DMS53 treated with DMSO at 0.1 percent for 48 hours (cell line): ENCODE data around the gene ACAT1.
"Not testable (repeated sequence)": the region's sequence is repeated elsewhere in the genome, so short reads cannot be mapped to it uniquely, and the experiment has no call there.

Experiments
- DNase-seq: peaks from one replicate; lab custom pipeline; 2025; ENCODE audit not compliant: unreplicated experiment; lab: John Stamatoyannopoulos, UW

Gene ACAT1

DNA sequence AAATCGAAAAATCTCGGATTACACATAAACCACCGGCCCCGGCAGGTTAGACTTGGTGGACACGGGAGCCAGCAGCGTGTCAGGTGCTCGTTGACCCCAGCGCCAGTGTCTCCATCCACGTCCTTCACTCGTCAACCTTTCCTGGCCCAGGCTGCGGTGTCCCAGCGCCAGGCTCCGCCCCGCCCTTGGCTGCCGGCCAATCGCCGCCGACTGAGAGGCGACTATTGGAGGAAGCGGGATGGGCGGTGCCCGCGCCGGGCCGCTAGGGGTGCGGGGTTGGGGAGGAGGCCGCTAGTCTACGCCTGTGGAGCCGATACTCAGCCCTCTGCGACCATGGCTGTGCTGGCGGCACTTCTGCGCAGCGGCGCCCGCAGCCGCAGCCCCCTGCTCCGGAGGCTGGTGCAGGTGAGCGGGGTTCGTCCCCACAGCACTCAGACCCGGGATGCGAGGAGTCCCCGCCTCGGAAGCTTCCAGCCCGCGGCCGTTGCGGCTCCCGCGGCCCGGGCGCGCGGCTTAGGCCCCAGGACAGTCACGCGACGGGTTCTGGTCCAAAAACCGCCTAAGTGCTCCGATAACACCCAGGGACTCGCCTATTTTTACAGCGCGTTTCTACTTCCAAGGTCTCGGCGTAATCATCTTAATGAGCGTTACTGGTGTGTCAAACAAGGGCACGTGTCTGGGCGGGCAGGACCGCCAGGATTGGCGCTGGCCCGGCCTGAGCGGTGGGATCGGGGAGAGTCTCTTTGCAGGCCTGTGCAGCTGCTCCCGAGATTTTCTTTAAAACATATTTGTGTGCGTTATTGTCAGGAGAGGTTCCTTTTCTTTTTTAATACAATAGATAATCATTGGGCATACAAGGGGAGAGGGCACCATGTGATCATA lies at the start of gene ACAT1:
ACAT1 (plus strand) TSS at position 294 of the 882 bp plus-strand sequence; CDS start at position 334, 40 bp downstream.
- DNase-seq = peak; percentile 83

DNA sequence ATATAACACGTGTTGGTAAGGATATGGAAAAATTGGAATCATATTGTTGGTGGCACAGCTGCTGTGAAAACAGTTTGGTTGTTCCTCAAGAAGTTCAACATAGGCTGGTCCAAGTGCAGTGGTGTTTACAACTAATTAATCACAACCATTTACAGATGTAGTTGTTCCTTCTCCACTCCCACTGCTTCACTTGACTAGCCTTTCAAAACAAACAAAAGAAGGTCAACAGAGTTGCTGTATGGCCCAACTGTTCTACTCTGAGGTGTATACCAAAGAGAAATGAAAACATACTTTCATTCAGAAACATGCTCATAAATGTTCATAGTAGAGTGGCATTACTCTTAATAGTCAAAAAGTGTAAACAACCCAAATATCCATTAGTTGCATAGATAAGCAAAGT lies 36.6 kb upstream of the ACAT1 start:
- peak; percentile 4 for DNase-seq

- no peak for DNase-seq
Measured at GRCh38 chr11:108085672-108086071, 35.7 kb upstream of the ACAT1 start.

GRCh38 chr11:108092134-108092533 lies 29.2 kb upstream of the ACAT1 start:
- DNase-seq = no peak

GRCh38 chr11:108093128-108093904 lies 28.1 kb upstream of the ACAT1 start:
- peak; percentile 84 for DNase-seq

DNA sequence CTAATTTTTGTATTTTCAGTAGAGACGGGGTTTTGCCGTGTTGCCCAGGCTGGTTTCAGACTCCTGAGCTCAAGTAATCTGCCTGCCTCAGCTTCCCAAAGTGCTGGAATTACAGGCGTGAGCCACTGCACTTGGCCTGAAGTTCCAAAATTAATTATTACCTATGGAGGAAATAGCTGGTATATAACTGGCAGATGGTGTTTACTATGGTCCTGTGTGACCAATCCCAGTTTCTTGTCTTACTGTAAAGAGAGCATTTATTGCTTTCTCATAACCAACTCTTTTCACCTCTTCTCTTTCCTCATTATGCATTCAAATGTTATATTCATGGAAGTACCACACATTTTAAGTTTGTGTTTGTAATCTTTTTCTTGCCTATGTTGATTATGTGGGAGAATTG lies 24.2 kb upstream of the ACAT1 start:
- DNase-seq = no peak

DNA sequence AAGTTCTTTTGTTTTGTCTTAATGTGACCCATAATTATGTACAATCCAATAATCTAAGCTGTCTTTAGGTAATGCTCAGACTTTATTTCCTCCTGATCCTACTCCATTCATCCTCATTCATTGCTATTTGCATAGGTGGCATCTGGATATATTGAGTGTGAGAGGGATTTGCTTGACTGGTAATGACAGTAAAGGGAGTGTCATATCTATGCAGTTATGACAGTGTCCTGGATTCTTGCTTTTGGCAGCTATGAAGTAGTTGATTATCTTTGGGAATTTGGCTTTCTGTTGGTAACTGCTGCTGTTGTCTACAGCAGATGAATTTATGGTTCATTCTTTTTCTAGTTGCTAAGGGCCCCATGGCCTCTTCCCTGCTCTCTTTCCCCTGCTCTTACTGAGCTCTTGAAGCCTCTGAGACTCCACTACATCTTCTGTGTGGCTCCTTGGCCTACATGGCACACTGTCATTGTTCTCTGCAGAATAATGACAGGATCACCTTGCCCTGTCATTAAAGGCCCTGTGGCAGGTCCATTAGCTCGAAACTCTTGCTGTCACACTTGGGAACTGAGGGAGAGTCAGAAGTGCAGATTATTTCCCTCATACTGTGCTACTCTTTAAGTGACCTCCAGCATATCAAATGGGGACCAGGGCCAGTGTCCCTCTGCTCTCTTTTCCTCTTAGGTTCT lies 20.1 kb upstream of the ACAT1 start:
- no peak for DNase-seq

- no peak for DNase-seq
Measured at GRCh38 chr11:108111126-108111525, 10.2 kb upstream of the ACAT1 start.

- DNase-seq = peak; percentile 95
Measured at GRCh38 chr11:108112057-108112456, 9.3 kb upstream of the ACAT1 start.

DNA sequence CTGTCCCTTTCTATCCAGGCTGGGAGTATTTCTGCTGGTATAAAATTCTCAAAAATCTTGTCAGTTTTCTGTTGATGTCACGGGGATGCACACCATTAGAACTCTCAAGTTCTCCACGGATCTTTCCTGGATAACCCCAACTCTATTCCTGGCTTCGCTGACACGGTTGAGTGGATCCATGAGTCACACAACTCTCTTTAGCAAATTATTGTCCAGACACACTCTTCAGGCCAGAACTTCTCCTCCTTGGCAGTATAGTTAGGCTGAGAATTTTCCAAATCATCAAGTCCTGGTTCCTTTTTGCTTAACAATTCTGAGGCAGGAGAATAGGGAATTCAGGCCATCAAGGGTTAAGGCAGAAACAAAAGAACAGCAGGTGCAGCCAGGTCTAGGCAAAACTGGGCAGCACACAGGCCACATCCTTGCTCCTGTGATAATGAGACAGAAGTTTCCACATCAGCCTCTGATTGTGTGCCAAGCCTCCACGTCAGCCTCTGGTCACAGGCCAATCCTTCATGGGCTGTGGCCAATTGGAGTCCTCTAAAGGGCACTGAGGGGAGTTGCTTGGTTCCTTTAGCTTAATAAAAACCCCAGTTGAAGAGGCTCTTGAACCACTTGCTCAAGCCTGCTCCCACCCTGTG lies 5.7 kb upstream of the ACAT1 start:
- peak; percentile 90 for DNase-seq

GRCh38 chr11:108117746-108118371 lies 3.5 kb upstream of the ACAT1 start:
- DNase-seq = peak; percentile 71

GRCh38 chr11:108120936-108121273 lies 462 bp upstream of the ACAT1 start:
- DNase-seq = not testable (repeated sequence)

DNA sequence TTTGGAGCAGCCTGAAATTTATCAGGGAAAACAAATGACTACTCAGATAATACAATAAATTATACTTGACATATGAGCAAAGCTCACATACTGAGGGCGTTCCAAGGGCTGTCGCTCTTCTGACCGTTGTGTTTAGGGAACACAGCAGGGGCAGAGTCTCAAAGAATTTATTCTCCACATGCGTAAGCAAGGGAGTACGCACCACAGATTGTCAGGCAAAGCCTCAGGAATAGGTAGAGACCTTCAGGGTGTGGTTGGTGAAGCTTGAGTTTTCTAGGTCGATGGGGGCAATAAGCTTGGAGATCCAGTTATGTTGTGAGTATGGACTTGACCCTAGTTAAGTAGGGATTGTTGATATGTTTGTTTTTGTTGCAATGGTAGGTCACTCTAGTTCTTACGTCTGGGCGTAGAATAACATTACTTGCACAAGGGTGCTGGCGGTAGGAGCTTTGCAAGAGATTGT lies 830 bp downstream of the ACAT1 start:
- DNase-seq = no peak

GRCh38 chr11:108125096-108125495 lies 3.7 kb downstream of the ACAT1 start:
- no peak for DNase-seq

DNA sequence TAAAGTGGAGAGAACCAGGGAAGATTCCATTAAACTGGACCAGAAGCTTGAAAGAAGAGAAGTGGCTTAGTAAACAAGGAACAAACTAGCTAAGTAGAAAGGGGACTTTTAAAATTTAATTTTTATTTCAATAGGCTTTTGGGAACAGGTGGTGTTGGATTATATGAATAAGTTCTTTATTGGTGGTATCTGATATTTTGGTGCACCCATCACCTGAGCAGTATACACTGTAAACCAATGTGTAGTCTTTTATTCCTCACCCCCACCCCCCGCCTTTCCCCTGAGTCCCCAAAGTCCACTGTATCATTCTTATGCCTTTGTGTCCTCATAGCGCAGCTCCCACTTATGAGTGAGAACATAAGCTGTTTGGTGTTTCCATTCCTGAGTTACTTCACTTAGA lies 7.4 kb downstream of the ACAT1 start:
- DNase-seq = no peak

- no peak for DNase-seq
Measured at GRCh38 chr11:108131993-108132392, 10.6 kb downstream of the ACAT1 start.

- not testable (repeated sequence) for DNase-seq
Measured at GRCh38 chr11:108132993-108133538, 11.7 kb downstream of the ACAT1 start.

DNA sequence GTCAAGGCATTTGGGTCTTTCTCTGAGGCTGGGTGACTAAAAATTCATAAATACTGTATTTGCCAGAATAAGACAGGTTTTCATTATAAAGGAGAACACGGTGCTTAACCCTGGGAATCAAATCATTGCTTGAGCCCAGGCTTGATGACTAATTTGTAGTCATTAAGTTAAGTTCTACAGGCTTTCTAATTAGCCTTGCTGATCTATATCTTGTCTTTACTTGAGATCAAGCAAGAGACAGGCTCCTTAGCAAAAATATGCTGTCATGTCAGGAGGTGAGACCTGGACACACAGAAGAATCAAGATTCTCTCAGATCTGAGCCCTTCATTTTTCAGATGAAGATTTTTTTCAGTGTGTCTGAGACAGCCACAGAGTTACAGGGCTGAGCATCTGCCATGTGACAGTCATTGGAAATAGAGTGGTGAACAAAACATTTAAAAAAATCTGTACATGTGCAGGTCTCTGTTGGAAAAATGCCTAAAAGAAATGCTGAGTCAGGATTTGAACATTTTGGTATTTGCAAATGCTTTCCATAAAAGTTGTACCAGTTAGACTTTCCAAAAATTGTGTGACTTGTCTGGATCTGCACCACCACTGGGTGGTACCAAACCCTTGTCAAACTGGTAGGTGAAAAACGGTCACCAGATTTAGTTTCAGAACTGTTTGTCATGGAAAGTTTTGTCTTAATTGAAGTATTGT lies 14.6 kb downstream of the ACAT1 start:
- no peak for DNase-seq

GRCh38 chr11:108137212-108137611 lies 15.8 kb downstream of the ACAT1 start:
- DNase-seq = no peak

DNA sequence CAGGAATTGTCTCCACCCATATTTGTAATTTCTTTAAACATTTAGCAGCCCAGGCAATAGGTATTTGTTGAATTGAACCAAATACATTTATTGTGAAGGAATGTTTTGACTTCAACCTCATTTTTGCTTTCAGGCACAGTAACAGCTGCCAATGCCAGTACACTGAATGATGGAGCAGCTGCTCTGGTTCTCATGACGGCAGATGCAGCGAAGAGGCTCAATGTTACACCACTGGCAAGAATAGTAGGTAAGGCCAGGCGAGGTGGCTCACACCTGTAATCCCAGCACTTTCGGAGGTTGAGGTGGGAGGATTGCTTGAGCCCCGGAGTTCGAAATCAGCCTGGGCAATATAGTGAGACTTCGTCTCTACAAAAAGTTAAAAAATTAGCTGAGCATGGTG lies 20.9 kb downstream of the ACAT1 start:
- no peak for DNase-seq
